HepG2 (cell line): Measurements from ENCODE around the gene ESYT2. TPM values are rescaled to one million over a fixed set of nuclear protein-coding genes. Genes with fewer than 3 reads are reported as not detected.

ENCODE experiments used
- AKNA ChIP-seq: sonication (generic); formaldehyde crosslinking; IDR thresholded peaks from 2 replicates; pipeline ENCODE4 v1.4.0; 2020; ENCODE audit warnings: missing genetic modification reagents, borderline replicate concordance
- BCL3 ChIP-seq: sonication (generic); formaldehyde crosslinking; IDR thresholded peaks from 2 replicates; pipeline ENCODE4 v1.5.1; 2020; ENCODE audit warnings: mild to moderate bottlenecking, missing genetic modification reagents, moderate library complexity
- BORCS8-MEF2B ChIP-seq: sonication (generic); formaldehyde crosslinking; IDR thresholded peaks from 2 replicates; pipeline ENCODE4 v1.8.0; 2022; ENCODE audit warnings: mild to moderate bottlenecking, missing genetic modification reagents
- CSRNP1 ChIP-seq: sonication (generic); formaldehyde crosslinking; IDR thresholded peaks from 2 replicates; pipeline ENCODE4 v1.8.1; 2023; ENCODE audit warnings: mild to moderate bottlenecking, missing genetic modification reagents
- FOXC1 ChIP-seq: sonication (generic); formaldehyde crosslinking; IDR thresholded peaks from 2 replicates; pipeline ENCODE4 v1.8.0; 2022; ENCODE audit warnings: mild to moderate bottlenecking, missing genetic modification reagents, borderline replicate concordance
- GABPB1 ChIP-seq: IDR thresholded peaks from 2 replicates; pipeline ENCODE4 v1.6.1; 2016; ENCODE audit warnings: mild to moderate bottlenecking, missing genetic modification reagents, moderate library complexity, missing compliant biosample characterization
- HNRNPUL1 ChIP-seq: fragments of 200-400 bp; formaldehyde crosslinking; IDR thresholded peaks from 2 replicates; pipeline ENCODE4 v1.6.1; 2017; ENCODE audit warnings: low read depth, mild to moderate bottlenecking, low read length, moderate library complexity
- NCOA1 ChIP-seq: sonication (generic); formaldehyde crosslinking; IDR thresholded peaks from 2 replicates; pipeline ENCODE4 v1.9.0; 2021; ENCODE audit warnings: missing genetic modification reagents
- PHF8 ChIP-seq: sonication (generic); formaldehyde crosslinking; IDR thresholded peaks from 2 replicates; pipeline ENCODE4 v1.5.0; 2020; ENCODE audit warnings: missing genetic modification reagents
- POLR2AphosphoS2 ChIP-seq: IDR thresholded peaks from 2 replicates; pipeline ENCODE4 v1.6.1; 2011; ENCODE audit warnings: low read depth, low read length, improper control_type of control experiment
- SNAPC2 ChIP-seq: sonication (generic); formaldehyde crosslinking; IDR thresholded peaks from 2 replicates; pipeline ENCODE4 v1.8.1; 2022; ENCODE audit warnings: mild to moderate bottlenecking, missing genetic modification reagents
- ZFP36 ChIP-seq: fragments of 150-350 bp; IDR thresholded peaks from 2 replicates; pipeline ENCODE4 v1.6.1; 2018; ENCODE audit warnings: borderline replicate concordance, low read length, low read depth; ENCODE audit not compliant: partially characterized antibody
- ZMYM4 ChIP-seq: sonication (generic); formaldehyde crosslinking; IDR thresholded peaks from 2 replicates; pipeline ENCODE4 v1.8.1; 2023; ENCODE audit warnings: mild to moderate bottlenecking, missing genetic modification reagents
- ZNF160 ChIP-seq: sonication (generic); formaldehyde crosslinking; IDR thresholded peaks from 2 replicates; pipeline ENCODE4 v1.8.0; 2022; ENCODE audit warnings: mild to moderate bottlenecking, inconsistent platforms, missing genetic modification reagents
- ZNF260 ChIP-seq: sonication (generic); formaldehyde crosslinking; IDR thresholded peaks from 2 replicates; pipeline ENCODE4 v1.4.0; 2020; ENCODE audit warnings: missing genetic modification reagents, low read depth, mild to moderate bottlenecking, borderline replicate concordance
- ZNF367 ChIP-seq: sonication (generic); formaldehyde crosslinking; IDR thresholded peaks from 2 replicates; pipeline ENCODE4 v1.4.0; 2020; ENCODE audit warnings: missing genetic modification reagents, borderline replicate concordance
- ZNF451 ChIP-seq: sonication (generic); formaldehyde crosslinking; IDR thresholded peaks from 2 replicates; pipeline ENCODE4 v1.5.0; 2020; ENCODE audit warnings: mild to moderate bottlenecking, missing genetic modification reagents
- ZNF75D ChIP-seq: sonication (generic); formaldehyde crosslinking; IDR thresholded peaks from 2 replicates; pipeline ENCODE4 v1.8.1; 2023; ENCODE audit warnings: missing genetic modification reagents, mild to moderate bottlenecking, borderline replicate concordance
- ZNF772 ChIP-seq: sonication (generic); formaldehyde crosslinking; IDR thresholded peaks from 2 replicates; pipeline ENCODE4 v1.5.0; 2020; ENCODE audit warnings: mild to moderate bottlenecking, missing genetic modification reagents
- ZNF841 ChIP-seq: sonication (generic); formaldehyde crosslinking; IDR thresholded peaks from 2 replicates; pipeline ENCODE4 v1.8.1; 2023; ENCODE audit warnings: missing genetic modification reagents, borderline replicate concordance
- ZNF878 ChIP-seq: sonication (generic); formaldehyde crosslinking; IDR thresholded peaks from 2 replicates; pipeline ENCODE4 v1.8.1; 2023; ENCODE audit warnings: mild to moderate bottlenecking, missing genetic modification reagents, moderate library complexity
- polyA plus RNA-seq, 8 experiments: library from polyadenylated mRNA; depleted of rRNA in 3 of 8; stranded (reverse) in 7 of 8; unstranded in 1 of 8; fragments of >200 nt; fragmentation: Illumina TruSeq in 4 of 8; extraction: Trizol in 4 of 8; gene quantifications; 2 replicates each; pipeline versions ENCODE4 v1.2.1 to v1.2.3, GENCODE V29; 2011 to 2016; ENCODE audit warnings: low read depth in 4 of 8, missing spikeins in 1 of 8, mixed read lengths in 1 of 8; ENCODE audit not compliant: insufficient read depth in 1 of 8
- total RNA-seq, 5 experiments: library from RNA; depleted of rRNA; stranded (reverse); fragments of >200 nt; fragmentation: Illumina TruSeq; extraction: Trizol; gene quantifications; 2 replicates each; pipeline ENCODE4 v1.2.3, GENCODE V29; 2016; ENCODE audit warnings: low read depth in 1 of 5
- TF ChIP-seq, protein P1 (sequence below): sonication (generic); formaldehyde crosslinking; IDR thresholded peaks from 2 replicates; pipeline ENCODE4 v1.5.0; 2020; ENCODE audit warnings: mild to moderate bottlenecking, low read depth, missing genetic modification reagents, borderline replicate concordance

ESYT2 gene
- total and polyA plus RNA-seq, 2 of the 13 experiments (the other 11 are each of a cell fraction or from before 2014, with no cell fraction given), result 28.5 to 37.3 TPM

DNA sequence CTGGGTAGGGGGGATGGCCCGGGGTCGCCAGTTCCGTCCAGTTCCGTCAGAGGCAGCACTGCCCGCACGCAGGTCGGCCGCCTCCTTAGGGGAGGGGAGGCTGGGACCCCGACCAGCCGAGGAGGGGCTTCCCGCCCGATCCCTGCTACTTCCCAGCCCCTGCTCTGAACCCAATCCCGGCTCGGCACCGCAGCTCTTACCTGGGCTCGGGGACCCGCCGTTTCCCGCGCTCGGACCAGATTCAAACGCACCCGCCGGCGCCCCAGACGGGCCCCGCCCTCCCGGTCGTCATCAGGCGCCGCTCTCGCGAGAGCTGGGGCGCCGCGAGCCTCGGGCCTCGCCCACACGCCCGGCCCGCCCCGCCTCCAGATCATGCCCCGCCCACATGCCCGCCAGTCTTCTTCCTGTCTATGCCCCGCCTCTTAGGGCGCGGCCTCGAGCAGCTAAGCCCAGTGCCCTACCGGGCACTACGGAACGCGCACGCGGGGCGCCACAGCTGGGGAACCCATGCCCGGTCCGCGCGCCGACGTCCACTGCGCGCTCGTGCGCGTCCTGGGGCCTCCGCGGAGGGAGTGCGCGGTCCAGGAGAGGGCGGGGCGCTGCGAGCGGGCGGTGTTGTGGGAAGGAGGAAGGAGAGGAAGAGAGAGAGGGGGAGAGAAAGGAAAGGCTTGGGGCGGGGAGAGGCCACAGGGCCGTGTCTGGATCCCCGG lies 124.6 kb downstream of the ESYT2 start, which contains the start of gene NCAPG2 (continued):
- TF ChIP-seq AKNA (CRISPR knock-in tag), result no peak
- peak; percentile 70; the same call in 1 of the 2 replicates for TF ChIP-seq HNRNPUL1
- TF ChIP-seq ZFP36, result no peak
- peak; percentile 88 for TF ChIP-seq PHF8 (CRISPR knock-in tag)
- TF ChIP-seq BORCS8-MEF2B (CRISPR knock-in tag), result peak; percentile 92
- TF ChIP-seq ZNF75D (CRISPR knock-in tag), result no peak
- TF ChIP-seq CSRNP1, result no peak; the same call in 1 of the 2 replicates
- peak; percentile 68; the same call in 1 of the 2 replicates for TF ChIP-seq ZNF451 (CRISPR knock-in tag)
- peak; percentile 57; the same call in 1 of the 2 replicates for TF ChIP-seq BCL3 (CRISPR knock-in tag)
- peak; percentile 33 for TF ChIP-seq FOXC1 (CRISPR knock-in tag)
- TF ChIP-seq, protein P1, sequence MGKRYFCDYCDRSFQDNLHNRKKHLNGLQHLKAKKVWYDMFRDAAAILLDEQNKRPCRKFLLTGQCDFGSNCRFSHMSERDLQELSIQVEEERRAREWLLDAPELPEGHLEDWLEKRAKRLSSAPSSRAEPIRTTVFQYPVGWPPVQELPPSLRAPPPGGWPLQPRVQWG (CRISPR knock-in tag), result no peak
- TF ChIP-seq ZNF878 (CRISPR knock-in tag), result peak; percentile 86
- no peak for TF ChIP-seq ZNF260 (CRISPR knock-in tag)
- TF ChIP-seq ZMYM4, result peak; percentile 87
- no peak for TF ChIP-seq POLR2AphosphoS2
- peak; percentile 89 for TF ChIP-seq GABPB1 (CRISPR knock-in tag)
- peak; percentile 77 for TF ChIP-seq ZNF841 (CRISPR knock-in tag)
- peak; percentile 70; the same call in 1 of the 2 replicates for TF ChIP-seq ZNF772 (CRISPR knock-in tag)
- TF ChIP-seq ZNF160 (CRISPR knock-in tag), result peak; percentile 35
- TF ChIP-seq NCOA1, result no peak
- TF ChIP-seq SNAPC2 (CRISPR knock-in tag), result peak; percentile 63; the same call in 1 of the 2 replicates
- TF ChIP-seq ZNF367 (CRISPR knock-in tag), result no peak
